Measurements from ENCODE around the gene LRMDA. TPM values are rescaled to one million over a fixed set of nuclear protein-coding genes. Genes with fewer than 3 reads are reported as not detected.

The LRMDA gene
- total and polyA plus RNA-seq, 2 donors (not counting 3 experiments of a cell fraction or from before 2014, with no cell fraction given), result 9.7 to 18.0 TPM

DNA sequence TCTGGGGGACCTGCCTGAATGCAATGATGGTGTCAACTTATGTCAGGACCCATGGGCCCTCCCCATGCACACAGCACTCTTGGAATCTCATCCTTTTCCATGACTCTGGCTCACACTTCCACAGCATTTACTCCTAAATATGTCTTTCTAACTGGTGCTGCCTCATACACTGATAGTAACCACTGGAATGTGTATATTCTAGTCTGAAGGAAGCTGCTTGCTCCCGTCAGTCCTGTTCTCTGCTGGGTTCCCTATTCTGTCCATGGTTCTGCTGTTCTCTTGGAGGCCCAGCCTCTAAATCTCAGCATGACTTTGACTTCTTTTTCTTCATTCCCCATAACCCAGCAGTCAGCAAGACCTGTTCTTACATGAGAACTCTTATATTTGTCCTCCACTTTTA, 1151.1 kb downstream of the LRMDA start:
- intact Hi-C loops (cut with micrococcal nuclease), result no loop called here
- Histone ChIP-seq H3K4me1 (ENCODE audit: control insufficient read depth, extremely low read depth, insufficient read depth, low read length) (no peaks in the 10 kb centered on the region), H3K4me3 (replicated peaks in 1 of 3; ENCODE audit: insufficient read depth in 1 of 3, low read depth in 1 of 3, low read length in 3 of 3) (no peak overlapping the region), H4K20me1 (replicated peaks; ENCODE audit: control insufficient read depth, extremely low read depth, insufficient read depth, low read length) (no peaks in the 10 kb centered on the region), H3K27ac (ENCODE audit: insufficient read depth, low read depth, low read length) (no peak overlapping the region), H3K27me3 (ENCODE audit: control insufficient read depth in 2 of 2, insufficient read depth in 2 of 2, low read length in 2 of 2) (no peaks in the 10 kb centered on the region), H3K9me1 (replicated peaks; ENCODE audit: control insufficient read depth, extremely low read depth, insufficient read depth, low read length) (no peaks in the 10 kb centered on the region), H3K36me3 (ENCODE audit: control insufficient read depth in 2 of 2, extremely low read depth in 1 of 2, insufficient read depth in 2 of 2, low read length in 2 of 2) (no peaks in the 10 kb centered on the region), H3K9me3 (replicated peaks; ENCODE audit: control insufficient read depth, insufficient read depth, low read length) (no peaks in the 10 kb centered on the region), H3K4me2 (ENCODE audit: insufficient read depth, low read length) (no peak overlapping the region), H2AFZ (ENCODE audit: low read depth, low read length) (no peak overlapping the region), H3K9ac (replicated peaks; ENCODE audit: extremely low read depth, insufficient read depth, low read length) (no peak overlapping the region), H3K79me2 (ENCODE audit: control insufficient read depth, insufficient read depth, low read length) (no peaks in the 10 kb centered on the region)
- TF ChIP-seq, protein P1, sequence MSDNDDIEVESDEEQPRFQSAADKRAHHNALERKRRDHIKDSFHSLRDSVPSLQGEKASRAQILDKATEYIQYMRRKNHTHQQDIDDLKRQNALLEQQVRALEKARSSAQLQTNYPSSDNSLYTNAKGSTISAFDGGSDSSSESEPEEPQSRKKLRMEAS (IDR thresholded peaks at IDR 0.05; ENCODE audit: insufficient read depth, insufficient read length), result no peak
- TF ChIP-seq, protein P2, sequence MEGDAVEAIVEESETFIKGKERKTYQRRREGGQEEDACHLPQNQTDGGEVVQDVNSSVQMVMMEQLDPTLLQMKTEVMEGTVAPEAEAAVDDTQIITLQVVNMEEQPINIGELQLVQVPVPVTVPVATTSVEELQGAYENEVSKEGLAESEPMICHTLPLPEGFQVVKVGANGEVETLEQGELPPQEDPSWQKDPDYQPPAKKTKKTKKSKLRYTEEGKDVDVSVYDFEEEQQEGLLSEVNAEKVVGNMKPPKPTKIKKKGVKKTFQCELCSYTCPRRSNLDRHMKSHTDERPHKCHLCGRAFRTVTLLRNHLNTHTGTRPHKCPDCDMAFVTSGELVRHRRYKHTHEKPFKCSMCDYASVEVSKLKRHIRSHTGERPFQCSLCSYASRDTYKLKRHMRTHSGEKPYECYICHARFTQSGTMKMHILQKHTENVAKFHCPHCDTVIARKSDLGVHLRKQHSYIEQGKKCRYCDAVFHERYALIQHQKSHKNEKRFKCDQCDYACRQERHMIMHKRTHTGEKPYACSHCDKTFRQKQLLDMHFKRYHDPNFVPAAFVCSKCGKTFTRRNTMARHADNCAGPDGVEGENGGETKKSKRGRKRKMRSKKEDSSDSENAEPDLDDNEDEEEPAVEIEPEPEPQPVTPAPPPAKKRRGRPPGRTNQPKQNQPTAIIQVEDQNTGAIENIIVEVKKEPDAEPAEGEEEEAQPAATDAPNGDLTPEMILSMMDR (IDR thresholded peaks at IDR 0.05; ENCODE audit: extremely low read depth in 1 of 2, insufficient read depth in 1 of 2, low read depth in 1 of 2, low read length in 2 of 2), result no peak
- TF ChIP-seq MYC (IDR thresholded peaks at IDR 0.05; ENCODE audit: low read depth, low read length) (no peak), GATA2 (IDR thresholded peaks at IDR 0.05; ENCODE audit: insufficient read depth, insufficient read length, low read depth, low read length) (no peak), POLR2AphosphoS5 (IDR thresholded peaks at IDR 0.05; ENCODE audit: insufficient read depth, low read depth, low read length) (no peak), EZH2 (IDR thresholded peaks at IDR 0.05; ENCODE audit: borderline replicate concordance, low read depth, low read length, severe bottlenecking) (no peak), JUN (IDR thresholded peaks at IDR 0.05; ENCODE audit: borderline replicate concordance, insufficient read depth, insufficient read length, low read depth) (no peak), POLR2A (IDR thresholded peaks at IDR 0.05; ENCODE audit: low read depth, low read length) (no peak), FOS (IDR thresholded peaks at IDR 0.05; ENCODE audit: borderline replicate concordance, insufficient read depth, low read length) (no peak)
- BruUV-seq (replicated peaks), result no TSS peak
- ChIA-PET POLR2A (no interaction called here), CTCF (no interaction called here)
- dilution Hi-C loops (cut with MboI; ENCODE audit: extremely low pct_ligation_motif_present, low sequenced_read_pairs), result no loop called here
- FAIRE-seq (no peak), DNase-seq (ENCODE audit: low read depth, low spot score) (no peak)
